Measurements from ENCODE around the gene SLC13A3. TPM values are rescaled to one million over a fixed set of nuclear protein-coding genes. Genes with fewer than 3 reads are reported as not detected.

SLC13A3 gene
- total and polyA plus RNA-seq, 2 of the 4 experiments (the other 2 are of a cell fraction), result 2.5 to 4.2 TPM

- TF ChIP-seq MAZ (IDR thresholded peaks at IDR 0.05; ENCODE audit: borderline replicate concordance, low read depth, low read length) (no peak), RFX5 (IDR thresholded peaks at IDR 0.05; ENCODE audit: low read depth, low read length) (no peak), CTCF (conservative IDR thresholded peaks at IDR 0.05; ENCODE audit: low read depth, low read length) (no peak)
- H2BK120ac ChIP-seq (ENCODE audit: low read depth, low read length), result no peak overlapping the region
- intact Hi-C loops (cut with micrococcal nuclease), result no loop called here
Measured at GRCh38 chr20:46639587-46639986, 11.7 kb downstream of the SLC13A3 start.

More at GRCh38 chr20:46639587-46639986, 11.7 kb downstream of the SLC13A3 start:
- Histone ChIP-seq H2BK5ac (ENCODE audit: low read depth, low read length, poor library complexity, severe bottlenecking) (no peak overlapping the region), H4K20me1 (ENCODE audit: insufficient read depth, low read length) (no peaks in the 10 kb centered on the region), H3K23ac (ENCODE audit: low read depth, low read length) (no peak overlapping the region), H3K36me3 (ENCODE audit: control insufficient read depth, insufficient read depth, low read length) (no peaks in the 10 kb centered on the region), H4K91ac (ENCODE audit: insufficient read depth, low read depth, low read length) (no peak overlapping the region), H3K9ac (ENCODE audit: low read depth, low read length) (no peak overlapping the region), H3K27ac (ENCODE audit: insufficient read depth, low read length) (no peak overlapping the region), H4K5ac (ENCODE audit: low read depth, low read length) (no peak overlapping the region), H3K9me1 (ENCODE audit: insufficient read depth, low read length) (no peaks in the 10 kb centered on the region), H3K4me3 (ENCODE audit: insufficient read depth, low read depth, low read length) (no peak overlapping the region), H4K8ac (ENCODE audit: low read depth in 2 of 2, low read length in 2 of 2) (no peak overlapping the region), H3K4ac (ENCODE audit: low read depth, low read length) (no peak overlapping the region), H2AK5ac (ENCODE audit: low read depth, low read length) (no peak overlapping the region), H3K4me1 (ENCODE audit: control insufficient read depth, insufficient read depth, low read length) (no peaks in the 10 kb centered on the region), H3K27me3 (ENCODE audit: control insufficient read depth, insufficient read depth, low read length) (no peaks in the 10 kb centered on the region; the same call in 1 of the 2 replicates), H2BK20ac (ENCODE audit: low read depth, low read length) (no peak overlapping the region), H3K14ac (replicated peaks; ENCODE audit: low read depth, low read length) (no peak overlapping the region), H3K56ac (ENCODE audit: extremely low read depth, insufficient read depth, low read length) (no peak overlapping the region), H2AK9ac (replicated peaks; ENCODE audit: low read depth, low read length, poor library complexity) (no peak overlapping the region), H3K4me2 (ENCODE audit: low read depth, low read length) (no peak overlapping the region), H3K79me1 (ENCODE audit: low read depth in 1 of 2, low read length in 2 of 2) (no peaks in the 10 kb centered on the region), H2AFZ (replicated peaks; ENCODE audit: low read length, poor library complexity) (no peak overlapping the region), H2BK15ac (ENCODE audit: low read depth, low read length) (no peak overlapping the region), H3K9me3 (ENCODE audit: control insufficient read depth, insufficient read depth, low read length) (no peaks in the 10 kb centered on the region), H3K18ac (ENCODE audit: low read depth, low read length) (no peak overlapping the region)
- no peak for DNase-seq
- 80% methylated on average over 1 of the region's 3 CpGs; no CpG with 5 or more reads in 1 of the 2 experiments for WGBS, 2 experiments (ENCODE audit: extremely low coverage in 2 of 2, insufficient read length in 1 of 2)
- in situ Hi-C loops (cut with MboI; ENCODE audit: low sequenced_read_pairs), result no loop called here
- CTCF ChIA-PET, result no interaction called here
- dilution Hi-C loops (cut with HindIII; ENCODE audit: low sequenced_read_pairs, unreplicated experiment), result no loop called here
- POLR2A ChIA-PET (ENCODE audit: unreplicated experiment), result interaction anchor here (0.7 kb wide), 1 partner anchor 12 kb away, joined by 4 read pairs; no protein-coding TSS in a partner anchor
- BruUV-seq (replicated peaks), result no TSS peak
- no peak for ATAC-seq (ENCODE audit: low read depth)
